H9 (cell line): ENCODE results near the gene CD93. TPM values are rescaled to one million over a fixed set of nuclear protein-coding genes. Genes with fewer than 3 reads are reported as not detected.

Source experiments
- DNase-seq: peaks from one replicate; pipeline ENCODE4 v3.0.0-alpha.2; 2017
- H2AFZ ChIP-seq: one replicate; pipeline ENCODE4 v1.6.1; 2013; ENCODE audit warnings: mild to moderate bottlenecking, low read length, control low read depth, moderate library complexity
- H2AK5ac ChIP-seq: 2 replicates; pipeline ENCODE4 v1.6.1; 2013; ENCODE audit warnings: low read length, control low read depth, mixed read lengths; ENCODE audit not compliant: insufficient read length
- H2BK120ac ChIP-seq: one replicate; pipeline ENCODE4 v1.6.1; 2013; ENCODE audit warnings: low read depth, mild to moderate bottlenecking, low read length, control low read depth, inconsistent platforms; ENCODE audit not compliant: poor library complexity, severe bottlenecking
- H2BK12ac ChIP-seq: 2 replicates; pipeline ENCODE4 v1.6.1; 2013; ENCODE audit warnings: low read length, control low read depth, mixed read lengths, low read depth; ENCODE audit not compliant: insufficient read length
- H2BK15ac ChIP-seq: 2 replicates; pipeline ENCODE4 v1.6.1; 2013; ENCODE audit warnings: low read depth, low read length, control low read depth
- H2BK20ac ChIP-seq: one replicate; pipeline ENCODE4 v1.6.1; 2013; ENCODE audit warnings: low read depth, mild to moderate bottlenecking, low read length, control low read depth, inconsistent platforms; ENCODE audit not compliant: poor library complexity, severe bottlenecking
- H2BK5ac ChIP-seq: 2 replicates; pipeline ENCODE4 v1.6.1; 2013; ENCODE audit warnings: low read length, control low read depth, mixed read lengths; ENCODE audit not compliant: insufficient read length
- H3K14ac ChIP-seq: 2 replicates; pipeline ENCODE4 v1.6.1; 2013; ENCODE audit warnings: low read length, control low read depth; ENCODE audit not compliant: insufficient read depth
- H3K18ac ChIP-seq: 2 replicates; pipeline ENCODE4 v1.6.1; 2013; ENCODE audit warnings: low read depth, mild to moderate bottlenecking, mixed read lengths, low read length, control low read depth; ENCODE audit not compliant: insufficient read length
- H3K23ac ChIP-seq: 2 replicates; pipeline ENCODE4 v1.6.1; 2013; ENCODE audit warnings: low read length, control low read depth, mixed read lengths, low read depth; ENCODE audit not compliant: insufficient read length
- H3K23me2 ChIP-seq: 2 replicates; pipeline ENCODE4 v1.6.1; 2013; ENCODE audit warnings: low read depth, mild to moderate bottlenecking, mixed read lengths, low read length, control low read depth; ENCODE audit not compliant: insufficient read length, poor library complexity, severe bottlenecking
- H3K27ac ChIP-seq: 2 replicates; pipeline ENCODE4 v1.5.1; 2013; ENCODE audit warnings: low read length, control low read depth, mixed read lengths, low read depth; ENCODE audit not compliant: insufficient read length
- H3K27me3 ChIP-seq: 2 replicates; pipeline ENCODE4 v1.6.1; 2013; ENCODE audit warnings: low read length, control low read depth, inconsistent platforms; ENCODE audit not compliant: insufficient read depth
- H3K4ac ChIP-seq: 2 replicates; pipeline ENCODE4 v1.6.1; 2013; ENCODE audit warnings: low read depth, mild to moderate bottlenecking, control low read depth, inconsistent platforms, low read length, moderate library complexity
- H3K4me1 ChIP-seq: 2 replicates; pipeline ENCODE4 v1.6.1; 2013; ENCODE audit warnings: low read length, control low read depth, inconsistent platforms; ENCODE audit not compliant: insufficient read depth
- H3K4me2 ChIP-seq: 2 replicates; pipeline ENCODE4 v1.6.1; 2013; ENCODE audit warnings: low read length, control low read depth, mixed read lengths; ENCODE audit not compliant: insufficient read length, insufficient read depth
- H3K56ac ChIP-seq: 2 replicates; pipeline ENCODE4 v1.6.1; 2013; ENCODE audit warnings: low read depth, mild to moderate bottlenecking, mixed read lengths, low read length, control low read depth; ENCODE audit not compliant: insufficient read length
- H3K79me1 ChIP-seq: 2 replicates; pipeline ENCODE4 v1.6.1; 2013; ENCODE audit warnings: low read depth, mild to moderate bottlenecking, moderate library complexity, low read length, control low read depth, inconsistent platforms; ENCODE audit not compliant: insufficient read depth, poor library complexity, severe bottlenecking
- H3K79me2 ChIP-seq: 2 replicates; pipeline ENCODE4 v1.6.1; 2013; ENCODE audit warnings: low read length, control low read depth, inconsistent platforms; ENCODE audit not compliant: insufficient read depth
- H3K9ac ChIP-seq: 2 replicates; pipeline ENCODE4 v1.6.1; 2013; ENCODE audit warnings: low read length, control low read depth, mixed read lengths; ENCODE audit not compliant: insufficient read length; ENCODE audit errors: extremely low read depth
- H3K9me3 ChIP-seq: one replicate; pipeline ENCODE4 v1.6.1; 2013; ENCODE audit warnings: low read depth, low read length, inconsistent platforms; ENCODE audit not compliant: control insufficient read depth
- H3T11ph ChIP-seq: one replicate; pipeline ENCODE4 v1.6.1; 2013; ENCODE audit warnings: mild to moderate bottlenecking, low read length, control low read depth, inconsistent platforms
- H4K20me1 ChIP-seq: one replicate; pipeline ENCODE4 v1.6.1; 2013; ENCODE audit not compliant: control insufficient read depth, insufficient read length, insufficient read depth
- H4K5ac ChIP-seq: 2 replicates; pipeline ENCODE4 v1.6.1; 2013; ENCODE audit warnings: low read depth, mild to moderate bottlenecking, mixed read lengths, low read length, control low read depth; ENCODE audit not compliant: insufficient read length
- H4K8ac ChIP-seq: replicated peaks from 2 replicates; pipeline ENCODE4 v1.6.1; 2013; ENCODE audit warnings: low read length, control low read depth, mixed read lengths, low read depth; ENCODE audit not compliant: insufficient read length
- H4K91ac ChIP-seq: 2 replicates; pipeline ENCODE4 v1.6.1; 2013; ENCODE audit warnings: low read depth, mild to moderate bottlenecking, moderate library complexity, mixed read lengths, low read length, control low read depth; ENCODE audit not compliant: insufficient read length
- H3K27ac Mint-ChIP-seq, 3 experiments: 2 replicates in 2 of 3; 3 replicates in 1 of 3; pipeline ENCODE4 v1.8.0; 2020 to 2021; ENCODE audit warnings: mixed read lengths in 3 of 3, mild to moderate bottlenecking in 1 of 3, moderate library complexity in 1 of 3
- H3K27me3 Mint-ChIP-seq: 2 replicates; pipeline ENCODE4 v1.8.0; 2021; ENCODE audit warnings: low read depth, mild to moderate bottlenecking, moderate library complexity, mixed read lengths
- H3K36me3 Mint-ChIP-seq, 3 experiments: 2 replicates in 2 of 3; 3 replicates in 1 of 3; pipeline ENCODE4 v1.8.0; 2020 to 2021; ENCODE audit warnings: low read depth in 3 of 3, mixed read lengths in 3 of 3; ENCODE audit not compliant: insufficient read depth in 1 of 3
- H3K4me1 Mint-ChIP-seq, 2 experiments: 2 replicates each; pipeline ENCODE4 v1.8.0; 2020; ENCODE audit warnings: mixed read lengths in 2 of 2
- H3K4me3 Mint-ChIP-seq, 2 experiments: 2 replicates in 1 of 2; 3 replicates in 1 of 2; pipeline ENCODE4 v1.8.0; 2020 to 2021; ENCODE audit warnings: mild to moderate bottlenecking in 2 of 2, mixed read lengths in 2 of 2, moderate library complexity in 1 of 2
- H3K9me3 Mint-ChIP-seq, 2 experiments: 2 replicates in 1 of 2; 3 replicates in 1 of 2; pipeline ENCODE4 v1.8.0; 2020; ENCODE audit warnings: mild to moderate bottlenecking in 2 of 2, mixed read lengths in 2 of 2, moderate library complexity in 1 of 2
- WGBS: extraction: QIAGEN DNeasy Blood & Tissue Kit; methylation state at CpG from one replicate; pipeline ENCODE4 v1.1.7; 2013; ENCODE audit warnings: missing lambda C conversion rate, low lambda C conversion rate, mixed read lengths; ENCODE audit not compliant: insufficient read length; ENCODE audit errors: extremely low coverage; 5-methylcytosine and 5-hydroxymethylcytosine counted together
- total RNA-seq: library from RNA; stranded (reverse); gene quantifications from 2 replicates; pipeline ENCODE4 v1.2.1, GENCODE V29; 2021
- TF ChIP-seq, protein P1 (sequence below): fragments of 200-600 bp; sonication (generic); conservative IDR thresholded peaks from 3 replicates; pipeline ENCODE4 v1.8.0; 2021; ENCODE audit warnings: antibody characterized with exemption, mild to moderate bottlenecking

The CD93 gene
- total RNA-seq, 1 experiment from 2014 or later: not detected

DNA sequence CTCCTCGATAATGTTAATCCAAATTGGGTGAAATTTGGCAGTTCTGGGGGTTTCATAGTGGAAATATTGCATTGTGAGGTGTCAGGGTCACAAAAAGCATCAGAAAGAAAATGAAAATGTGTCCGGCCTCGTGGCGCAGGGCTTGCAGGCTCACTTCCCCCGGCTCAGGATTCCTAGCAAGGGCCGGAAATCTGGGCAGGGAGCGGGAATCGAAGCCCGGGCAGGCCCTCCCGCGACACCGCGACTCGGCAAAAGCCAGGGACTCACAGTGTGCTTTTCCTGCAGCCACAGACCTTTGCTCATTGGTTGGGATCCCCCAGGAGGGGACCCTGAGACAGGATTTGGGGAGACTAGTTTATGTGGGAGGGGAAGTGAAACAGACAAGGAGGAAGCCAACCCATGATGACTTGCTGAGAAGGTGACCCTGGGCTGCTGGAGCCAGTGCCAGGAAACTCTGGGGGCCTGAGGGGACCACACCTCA is 847 bp upstream of the CD93 start:
- H3K9me3 ChIP-seq: no peaks in the 10 kb centered on the region
- no peak overlapping the region for H3K4me2 ChIP-seq
- no peak overlapping the region for H2BK5ac ChIP-seq
- no peak overlapping the region for H3T11ph ChIP-seq
- H3K4me3 Mint-ChIP-seq: no peak overlapping the region
- H2BK12ac ChIP-seq: no peak overlapping the region
- H3K18ac ChIP-seq: no peak overlapping the region
- no peak overlapping the region for H2AK5ac ChIP-seq
- H3K56ac ChIP-seq: no peak overlapping the region
- H3K9me3 Mint-ChIP-seq: no peaks in the 10 kb centered on the region
- no peak overlapping the region for H4K5ac ChIP-seq
- H4K8ac ChIP-seq: no peak overlapping the region
- no peak overlapping the region for H3K9ac ChIP-seq
- no peak overlapping the region for H2BK20ac ChIP-seq
- H4K91ac ChIP-seq: no peak overlapping the region
- no peaks in the 10 kb centered on the region for H3K4me1 ChIP-seq
- TF ChIP-seq, protein P1, sequence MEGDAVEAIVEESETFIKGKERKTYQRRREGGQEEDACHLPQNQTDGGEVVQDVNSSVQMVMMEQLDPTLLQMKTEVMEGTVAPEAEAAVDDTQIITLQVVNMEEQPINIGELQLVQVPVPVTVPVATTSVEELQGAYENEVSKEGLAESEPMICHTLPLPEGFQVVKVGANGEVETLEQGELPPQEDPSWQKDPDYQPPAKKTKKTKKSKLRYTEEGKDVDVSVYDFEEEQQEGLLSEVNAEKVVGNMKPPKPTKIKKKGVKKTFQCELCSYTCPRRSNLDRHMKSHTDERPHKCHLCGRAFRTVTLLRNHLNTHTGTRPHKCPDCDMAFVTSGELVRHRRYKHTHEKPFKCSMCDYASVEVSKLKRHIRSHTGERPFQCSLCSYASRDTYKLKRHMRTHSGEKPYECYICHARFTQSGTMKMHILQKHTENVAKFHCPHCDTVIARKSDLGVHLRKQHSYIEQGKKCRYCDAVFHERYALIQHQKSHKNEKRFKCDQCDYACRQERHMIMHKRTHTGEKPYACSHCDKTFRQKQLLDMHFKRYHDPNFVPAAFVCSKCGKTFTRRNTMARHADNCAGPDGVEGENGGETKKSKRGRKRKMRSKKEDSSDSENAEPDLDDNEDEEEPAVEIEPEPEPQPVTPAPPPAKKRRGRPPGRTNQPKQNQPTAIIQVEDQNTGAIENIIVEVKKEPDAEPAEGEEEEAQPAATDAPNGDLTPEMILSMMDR: no peak
- H3K27ac ChIP-seq: no peak overlapping the region
- H2AFZ ChIP-seq: no peak overlapping the region
- DNase-seq: no peak
- H3K79me1 ChIP-seq: no peaks in the 10 kb centered on the region
- no peaks in the 10 kb centered on the region for H4K20me1 ChIP-seq
- H3K27me3 Mint-ChIP-seq: no peaks in the 10 kb centered on the region; the same call in 1 of the 2 replicates
- H3K23me2 ChIP-seq: no peaks in the 10 kb centered on the region
- no peak overlapping the region for H3K4ac ChIP-seq
- WGBS: no CpG with 5 or more reads among the region's 14 CpGs
- no peaks in the 10 kb centered on the region for H3K36me3 Mint-ChIP-seq
- no peak overlapping the region for H2BK15ac ChIP-seq
- peaks cover 23 to 28% of the 10 kb centered on the region in 2 experiments for H3K4me1 Mint-ChIP-seq
- no peak overlapping the region for H3K14ac ChIP-seq
- no peak overlapping the region for H3K23ac ChIP-seq
- no peaks in the 10 kb centered on the region for H3K79me2 ChIP-seq
- no peak overlapping the region; a peak in 1 of 7 replicates for H3K27ac Mint-ChIP-seq
- H3K27me3 ChIP-seq: no peaks in the 10 kb centered on the region
- H2BK120ac ChIP-seq: no peak overlapping the region
